ENCODE measurements around the gene PARD3.
"Not testable (repeated sequence)": the region's sequence is repeated elsewhere in the genome, so short reads cannot be mapped to it uniquely, and the experiment has no call there.

The PARD3 gene

DNA sequence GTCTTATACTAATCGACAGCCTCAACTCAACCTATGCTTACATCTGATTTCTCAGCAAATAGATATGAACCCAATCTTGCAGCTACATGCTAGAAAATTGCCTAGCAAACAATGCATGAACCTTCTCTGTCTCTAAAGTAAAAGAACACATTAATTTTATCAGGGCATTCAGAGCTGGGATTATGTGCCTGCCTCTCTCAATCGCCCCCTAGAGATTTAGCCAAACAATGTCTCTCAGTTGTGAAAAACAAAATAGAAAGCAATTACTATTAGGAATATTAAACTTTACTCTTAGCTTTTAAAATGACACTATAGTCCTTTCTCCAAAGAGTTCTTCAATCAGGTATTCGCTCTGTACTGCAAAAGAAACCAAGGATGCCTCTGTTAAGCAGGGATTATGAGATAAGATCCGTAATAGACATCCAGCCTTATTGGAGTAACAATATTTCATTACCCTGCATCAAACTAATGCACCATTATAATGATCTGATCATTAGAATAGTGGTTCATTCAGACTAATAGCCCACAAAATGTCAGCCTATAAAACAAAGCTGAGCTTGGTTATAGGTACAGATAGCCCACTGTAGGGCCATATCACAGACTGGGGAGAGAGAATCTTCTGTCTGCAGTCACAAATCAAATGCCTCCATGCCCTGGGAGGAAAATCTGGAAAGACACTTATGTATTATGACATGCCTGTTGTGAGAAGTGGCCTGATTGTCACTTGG is 736.9 kb downstream of the PARD3 start:
- DNase-seq (ENCODE audit: insufficient read length, low spot score) = no peak
- no peak for FAIRE-seq

DNA sequence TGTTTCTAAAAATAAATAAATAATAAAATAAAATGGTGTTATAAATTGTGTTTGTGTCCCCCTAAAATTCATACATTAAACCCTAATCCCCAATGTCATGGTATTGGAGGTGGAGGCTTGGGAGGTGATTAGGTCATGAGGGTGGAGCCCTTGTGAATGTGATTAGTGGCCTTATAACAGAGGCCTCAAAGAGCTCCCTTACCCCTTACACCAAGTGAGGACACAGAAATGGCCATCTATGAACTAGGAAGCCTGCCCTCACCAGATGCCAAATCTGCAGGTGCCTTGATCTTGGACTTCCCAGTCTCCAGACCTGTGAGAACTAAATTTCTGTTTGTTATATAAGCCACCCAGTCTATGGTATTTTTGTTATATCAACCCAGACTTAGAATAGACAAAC is 738.7 kb downstream of the PARD3 start:
- FAIRE-seq (no peak), DNase-seq (ENCODE audit: insufficient read length, low spot score) (no peak)

DNA sequence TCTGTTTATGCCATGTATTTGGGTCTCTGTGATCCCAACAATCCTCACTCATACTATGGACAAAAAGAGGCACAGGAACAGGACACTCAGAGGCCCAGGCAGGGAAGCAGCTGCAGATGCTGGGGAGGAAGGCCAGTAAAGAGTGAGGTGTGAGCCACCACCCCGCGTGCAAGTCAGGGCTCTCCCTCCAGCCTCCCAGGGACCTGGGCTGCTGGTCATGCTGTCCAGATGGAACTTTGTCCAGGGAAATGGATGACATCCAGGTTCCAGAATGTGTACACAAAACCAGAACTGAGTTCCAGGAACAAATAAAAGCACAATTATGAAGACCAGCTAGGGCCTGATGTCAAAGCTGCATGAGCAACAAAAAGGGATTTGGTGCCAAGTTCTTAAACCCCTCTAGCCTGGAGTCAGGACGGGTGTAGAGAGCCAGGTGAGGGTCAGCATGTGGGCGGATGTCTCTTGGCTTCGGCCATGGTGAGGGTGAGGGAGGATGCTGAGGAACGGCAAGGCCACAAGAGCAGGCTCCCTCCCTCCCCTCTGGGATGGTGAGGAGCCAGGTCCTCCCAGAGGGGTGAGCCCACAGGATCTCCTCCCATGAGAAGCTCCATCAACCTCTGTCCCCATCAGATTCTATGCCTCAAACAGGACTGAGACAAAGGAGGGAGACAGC is 739.7 kb downstream of the PARD3 start:
- FAIRE-seq (no peak), DNase-seq (ENCODE audit: insufficient read length, low spot score) (no peak)

DNA sequence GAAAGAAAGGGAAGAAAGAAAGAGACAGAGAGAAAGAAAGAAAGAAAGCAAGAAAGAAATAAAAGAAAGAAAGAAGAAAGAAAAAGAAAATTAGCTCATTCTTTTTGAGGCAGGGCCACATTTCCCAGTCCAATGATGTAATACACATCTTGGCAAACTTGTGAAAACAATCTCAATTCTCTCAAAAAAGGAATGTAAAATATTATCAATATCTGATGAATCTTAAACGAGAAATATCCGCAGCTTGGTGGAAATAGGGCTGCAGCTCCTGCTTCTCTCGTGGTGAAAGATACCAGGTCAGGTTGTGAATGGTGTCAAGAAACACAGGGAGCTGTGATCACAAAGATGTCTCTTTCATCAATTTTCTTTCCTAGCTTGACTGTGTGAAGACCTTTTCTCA is 741.0 kb downstream of the PARD3 start:
- FAIRE-seq = no peak

DNA sequence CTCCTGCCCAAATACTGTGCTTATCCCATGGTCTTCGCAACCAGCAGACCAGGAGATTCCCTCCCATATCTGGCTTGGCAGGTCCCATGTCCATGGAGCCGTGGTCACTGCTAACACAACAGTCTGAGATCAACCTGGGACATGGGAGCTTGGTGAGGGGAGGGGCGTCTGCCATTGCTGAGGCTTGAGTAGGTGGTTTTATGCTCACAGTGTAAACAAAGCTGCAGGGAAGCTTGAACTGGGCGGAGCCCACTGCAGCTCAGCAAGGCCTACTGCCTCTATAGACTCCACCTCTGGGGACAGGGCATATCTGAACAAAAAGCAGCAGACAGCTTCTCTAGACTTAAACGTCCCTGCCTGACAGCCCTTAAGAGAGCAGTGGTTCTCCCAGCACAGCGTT is 747.4 kb downstream of the PARD3 start:
- FAIRE-seq; DNase-seq (ENCODE audit: insufficient read length, low spot score): not testable (repeated sequence)

More for the DNA sequence above, 741.0 kb downstream of the PARD3 start:
- DNase-seq (ENCODE audit: insufficient read length, low spot score) = no peak

DNA sequence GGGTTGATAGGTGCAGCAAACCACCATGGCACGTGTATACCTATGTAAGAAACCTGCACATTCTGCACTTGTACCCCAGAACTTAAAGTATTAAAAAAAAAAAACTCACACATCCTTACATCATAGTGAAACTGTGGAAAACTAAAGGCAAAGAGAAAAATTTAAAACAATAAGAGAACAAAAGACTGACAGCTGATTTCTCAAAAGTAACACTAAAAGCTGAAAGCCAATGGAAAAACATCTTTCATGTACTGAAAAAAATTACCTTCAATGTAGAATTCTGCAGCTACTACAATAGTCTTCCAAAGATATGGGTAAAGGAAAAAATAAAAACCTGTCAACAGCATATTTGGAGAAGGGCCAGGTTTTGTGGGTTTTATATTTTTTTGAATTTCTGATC is 751.5 kb downstream of the PARD3 start:
- no peak for FAIRE-seq
- no peak for DNase-seq (ENCODE audit: insufficient read length, low spot score)

DNA sequence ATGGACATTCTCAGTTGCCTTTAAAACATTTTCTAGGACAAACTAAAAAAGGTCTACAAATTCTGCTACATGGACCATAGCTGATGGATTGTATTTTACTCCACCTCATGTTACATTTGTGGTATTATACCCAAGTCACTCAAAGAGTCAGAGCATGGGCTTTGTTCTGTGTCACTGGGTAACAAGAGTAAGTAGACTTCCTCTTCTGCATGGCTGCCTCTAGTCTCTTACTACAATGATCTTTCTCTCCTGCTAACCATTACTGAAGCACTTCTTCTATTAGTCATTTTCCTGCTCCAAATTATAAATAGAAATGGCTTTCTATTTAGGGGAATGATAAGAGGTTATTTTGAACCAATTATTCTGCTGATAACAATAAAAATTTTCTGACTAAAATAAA is 753.3 kb downstream of the PARD3 start:
- no peak for FAIRE-seq
- DNase-seq (ENCODE audit: insufficient read length, low spot score) = no peak
